ENCODE data around the gene LIME1. TPM values are rescaled to one million over a fixed set of nuclear protein-coding genes. Genes with fewer than 3 reads are reported as not detected.

Gene LIME1
- polyA plus RNA-seq, 2 of the 4 experiments (the other 2 are of a cell fraction), result 2.5 to 6.5 TPM

GRCh38 chr20:63744158-63744557 lies 7.7 kb downstream of the LIME1 start (continued):
- TF ChIP-seq REST (IDR thresholded peaks at IDR 0.05) (no peak), HOXB13 (CRISPR knock-in tag; IDR thresholded peaks at IDR 0.05; ENCODE audit: low read depth) (no peak)

GRCh38 chr20:63744574-63745423 lies 8.3 kb downstream of the LIME1 start:
- DNase-seq (ENCODE audit: low read depth in 1 of 2, low spot score in 1 of 2) (no peak), FAIRE-seq (no peak), ATAC-seq (no peak)
- WGBS (ENCODE audit: missing lambda C conversion rate), result 84% methylated on average over 25 of the region's 25 CpGs
- ChIA-PET CTCF (interaction anchor here (1.0 to 1.5 kb wide), 4 partner anchors 23 to 207 kb away, joined by 3 read pairs; no protein-coding TSS in a partner anchor), POLR2A (interaction anchor here (0.6 kb wide), 1 partner anchor 17 kb away, joined by 8 read pairs; no protein-coding TSS in a partner anchor)
- Histone ChIP-seq H3K4me1 (peaks cover 12% of the 10 kb centered on the region), H3K4me3 (no peak overlapping the region), H3K9me3 (no peaks in the 10 kb centered on the region), H3K27ac (no peak overlapping the region), H3K4me2 (no peak overlapping the region)
- TF ChIP-seq JUN (IDR thresholded peaks at IDR 0.05) (peak in 1 of 2 experiments; percentile 9; a peak in 1 of 5 replicates), NFE2L2 (conservative IDR thresholded peaks at IDR 0.05; ENCODE audit: low read length) (no peak), CBX8 (IDR thresholded peaks at IDR 0.05) (no peak), FOSB (CRISPR knock-in tag; IDR thresholded peaks at IDR 0.05) (no peak), CHD4 (IDR thresholded peaks at IDR 0.05; ENCODE audit: borderline replicate concordance) (no peak), FOXS1 (CRISPR knock-in tag; IDR thresholded peaks at IDR 0.05) (no peak)

GRCh38 chr20:63745424-63745805 lies 9.0 kb downstream of the LIME1 start:
- ChIA-PET POLR2A (no interaction called here), CTCF (interaction anchor here (0.6 to 1.5 kb wide), 4 partner anchors 24 to 208 kb away, joined by 3 read pairs; no protein-coding TSS in a partner anchor)
- H3K9me3 ChIP-seq, result no peaks in the 10 kb centered on the region
- peaks cover 12% of the 10 kb centered on the region for H3K4me1 ChIP-seq
- no peak for DNase-seq (ENCODE audit: low read depth in 1 of 2, low spot score in 1 of 2)
- no peak for FAIRE-seq
- no peak overlapping the region for H3K4me2 ChIP-seq
- no peak overlapping the region for H3K27ac ChIP-seq
- H3K4me3 ChIP-seq, result no peak overlapping the region
- TF ChIP-seq GATA3 (IDR thresholded peaks at IDR 0.05; ENCODE audit: borderline replicate concordance) (no peak), PHF8 (IDR thresholded peaks at IDR 0.05; ENCODE audit: borderline replicate concordance, low read depth) (no peak), TFCP2L1 (CRISPR knock-in tag; IDR thresholded peaks at IDR 0.05) (no peak), NFE2L2 (conservative IDR thresholded peaks at IDR 0.05; ENCODE audit: low read length) (no peak), MYC (IDR thresholded peaks at IDR 0.05; ENCODE audit: borderline replicate concordance, low read length) (no peak), FOSB (CRISPR knock-in tag; IDR thresholded peaks at IDR 0.05) (no peak), BCL3 (IDR thresholded peaks at IDR 0.05) (no peak), JUNB (IDR thresholded peaks at IDR 0.05) (no peak), HES2 (IDR thresholded peaks at IDR 0.05) (no peak), NR3C1 (IDR thresholded peaks at IDR 0.05) (no peak), POLR2A (IDR thresholded peaks at IDR 0.05; ENCODE audit: low read length) (no peak), RAD21 (conservative IDR thresholded peaks at IDR 0.05 in 1 of 2, IDR thresholded peaks at IDR 0.05 in 1 of 2) (no peak), REST (IDR thresholded peaks at IDR 0.05) (no peak)
- ATAC-seq, result no peak
- WGBS (ENCODE audit: missing lambda C conversion rate), result 84% methylated on average over 14 of the region's 15 CpGs
